Activated T-helper 1 cell treated with anti-CD3 and anti-CD28 coated beads, Interleukin-12 subunit alpha, Interleukin-12 subunit beta, Interleukin-2, Interleukin-4 antibody, amounts not matched to agents 30 ng/mL and 10 ng/mL and 1 ng/mL, durations not matched to agents 14 hours and 24 hours and 36 hours (primary cell): ENCODE results near the gene SEPTIN1. TPM values are rescaled to one million over a fixed set of nuclear protein-coding genes. Genes with fewer than 3 reads are reported as not detected.
A peak's percentile ranks its signal among the peaks of the same experiment; 100 is the strongest.
"Not testable (repeated sequence)": the region's sequence is repeated elsewhere in the genome, so short reads cannot be mapped to it uniquely, and the experiment has no call there.

Experiments used
- DNase-seq: peaks from one replicate; pipeline ENCODE4 v3.0.0; 2021; ENCODE audit warnings: low spot score
- H3K27ac Mint-ChIP-seq: one replicate; pipeline ENCODE4 v1.8.0; 2021; ENCODE audit warnings: mild to moderate bottlenecking, mixed read lengths
- H3K27me3 Mint-ChIP-seq: one replicate; pipeline ENCODE4 v1.8.0; 2022; ENCODE audit warnings: mild to moderate bottlenecking, moderate library complexity, mixed read lengths; ENCODE audit not compliant: insufficient read depth
- H3K36me3 Mint-ChIP-seq: one replicate; pipeline ENCODE4 v1.8.0; 2021; ENCODE audit warnings: low read depth, mixed read lengths
- H3K4me1 Mint-ChIP-seq: one replicate; pipeline ENCODE4 v1.8.0; 2021; ENCODE audit warnings: low read depth, mixed read lengths
- H3K4me3 Mint-ChIP-seq: one replicate; pipeline ENCODE4 v1.8.0; 2021; ENCODE audit warnings: mild to moderate bottlenecking, moderate library complexity, mixed read lengths
- H3K9me3 Mint-ChIP-seq: one replicate; pipeline ENCODE4 v1.8.0; 2021; ENCODE audit warnings: mixed read lengths
- intact Hi-C: fragments of 100-400 bp; cut with micrococcal nuclease; formaldehyde crosslinking; loops from one replicate; pipeline ENCODE4 v1.15.1; 2024
- total RNA-seq: library from RNA; stranded (reverse); gene quantifications from 2 replicates; pipeline ENCODE4 v1.2.3, GENCODE V29; 2022

Gene SEPTIN1
- total RNA-seq, 1 donor from 2014 or later = 195 TPM

- H3K9me3 Mint-ChIP-seq, H3K27me3 Mint-ChIP-seq, DNase-seq, intact Hi-C loops: not testable (repeated sequence)
- H3K4me1 Mint-ChIP-seq = peaks cover 50% of the 10 kb centered on the region
- H3K4me3 Mint-ChIP-seq = peak overlapping the region; percentile 89
- peak overlapping the region; percentile 34 for H3K27ac Mint-ChIP-seq
- peaks cover 19% of the 10 kb centered on the region for H3K36me3 Mint-ChIP-seq
Observed at GRCh38 chr16:30396627-30397026, 14.3 kb upstream of the SEPTIN1 start.

GRCh38 chr16:30395992-30396585 is 13.7 kb upstream of the SEPTIN1 start:
- DNase-seq = no peak
- H3K27me3 Mint-ChIP-seq = no peaks in the 10 kb centered on the region
- peaks cover 19% of the 10 kb centered on the region for H3K36me3 Mint-ChIP-seq
- H3K4me3 Mint-ChIP-seq = peak overlapping the region; percentile 89
- H3K27ac Mint-ChIP-seq = peak overlapping the region; percentile 80
- intact Hi-C loops = loop anchor here (1.0 kb wide), 3 partner anchors 11 to 18 kb away; partner anchors contain the start of genes SEPTIN1 and ZNF771
- peaks cover 46% of the 10 kb centered on the region for H3K4me1 Mint-ChIP-seq
- H3K9me3 Mint-ChIP-seq = no peaks in the 10 kb centered on the region

- intact Hi-C loops = loop anchor here (1.0 kb wide), 3 partner anchors 12 to 17 kb away; partner anchors contain the start of genes SEPTIN1 and ZNF771
- no peaks in the 10 kb centered on the region for H3K9me3 Mint-ChIP-seq
- H3K36me3 Mint-ChIP-seq = peaks cover 19% of the 10 kb centered on the region
- peak; percentile 53 for DNase-seq
- H3K27ac Mint-ChIP-seq = peak within 1 kb of the TSS; percentile 80
- H3K4me3 Mint-ChIP-seq = peak within 1 kb of the TSS; percentile 90
- peaks cover 41% of the 10 kb centered on the region for H3K4me1 Mint-ChIP-seq
- H3K27me3 Mint-ChIP-seq = no peaks in the 10 kb centered on the region
Observed at GRCh38 chr16:30395155-30395991, 13.0 kb upstream of the SEPTIN1 start, which contains the start of gene ZNF48. ZNF48 (plus strand) TSS chr16:30395420; CDS start chr16:30395795, 375 bp downstream.

- H3K4me3 Mint-ChIP-seq = peak overlapping the region; percentile 90
- peak overlapping the region; percentile 72 for H3K27ac Mint-ChIP-seq
- H3K9me3 Mint-ChIP-seq = no peaks in the 10 kb centered on the region
- H3K36me3 Mint-ChIP-seq = peaks cover 16% of the 10 kb centered on the region
- H3K27me3 Mint-ChIP-seq = no peaks in the 10 kb centered on the region
- intact Hi-C loops = loop anchor here (1.0 kb wide), 3 partner anchors 12 to 16 kb away; partner anchors contain the start of genes SEPTIN1 and ZNF771
- no peak for DNase-seq
- peaks cover 35% of the 10 kb centered on the region for H3K4me1 Mint-ChIP-seq
Observed at GRCh38 chr16:30394592-30395154, 12.3 kb upstream of the SEPTIN1 start.

GRCh38 chr16:30383521-30383920 is 1.2 kb upstream of the SEPTIN1 start:
- H3K4me1 Mint-ChIP-seq = peaks cover 45% of the 10 kb centered on the region

GRCh38 chr16:30381291-30382041 is 895 bp downstream of the SEPTIN1 start:
- DNase-seq = no peak
- peak overlapping the region; percentile 89 for H3K27ac Mint-ChIP-seq
- H3K4me3 Mint-ChIP-seq = peak overlapping the region; percentile 97
- intact Hi-C loops = loop anchor here (1.0 kb wide), 2 partner anchors 11 to 14 kb away; partner anchors contain the start of genes TBC1D10B and ZNF48
- peaks cover 27% of the 10 kb centered on the region for H3K36me3 Mint-ChIP-seq
- peaks cover 63% of the 10 kb centered on the region for H3K4me1 Mint-ChIP-seq
- H3K9me3 Mint-ChIP-seq = no peaks in the 10 kb centered on the region
- peaks cover 2% of the 10 kb centered on the region for H3K27me3 Mint-ChIP-seq

More at GRCh38 chr16:30383521-30383920, 1.2 kb upstream of the SEPTIN1 start:
- Mint-ChIP-seq H3K36me3 (peaks cover 24% of the 10 kb centered on the region), H3K27me3 (no peaks in the 10 kb centered on the region), H3K27ac (peak overlapping the region; percentile 89), H3K4me3 (peak overlapping the region; percentile 97), H3K9me3 (no peaks in the 10 kb centered on the region)
- no peak for DNase-seq
- intact Hi-C loops = no loop called here

- peak overlapping the region; percentile 89 for H3K27ac Mint-ChIP-seq
- no peaks in the 10 kb centered on the region for H3K9me3 Mint-ChIP-seq
- peak overlapping the region; percentile 97 for H3K4me3 Mint-ChIP-seq
- no peak for DNase-seq
- peaks cover 27% of the 10 kb centered on the region for H3K36me3 Mint-ChIP-seq
- intact Hi-C loops = no loop called here
- peaks cover 2% of the 10 kb centered on the region for H3K27me3 Mint-ChIP-seq
- H3K4me1 Mint-ChIP-seq = peaks cover 63% of the 10 kb centered on the region
Observed at GRCh38 chr16:30380803-30381208, 1.6 kb downstream of the SEPTIN1 start.

GRCh38 chr16:30380072-30380802 is 2.1 kb downstream of the SEPTIN1 start:
- intact Hi-C loops = no loop called here
- Mint-ChIP-seq H3K4me3 (peak overlapping the region; percentile 97), H3K27ac (peak overlapping the region; percentile 100), H3K36me3 (peaks cover 25% of the 10 kb centered on the region), H3K27me3 (peaks cover 2% of the 10 kb centered on the region), H3K9me3 (no peaks in the 10 kb centered on the region), H3K4me1 (peaks cover 59% of the 10 kb centered on the region)
- no peak for DNase-seq

- Mint-ChIP-seq H3K4me1 (peaks cover 59% of the 10 kb centered on the region), H3K4me3 (peak overlapping the region; percentile 97), H3K27me3 (peaks cover 2% of the 10 kb centered on the region), H3K36me3 (peaks cover 25% of the 10 kb centered on the region), H3K9me3 (no peaks in the 10 kb centered on the region), H3K27ac (peak overlapping the region; percentile 100)
- intact Hi-C loops = loop anchor here (2.0 to 10.0 kb wide), 4 partner anchors 44 to 572 kb away; partner anchors contain the start of genes ALDOA, HIRIP3, INO80E and MAZ
- DNase-seq = no peak
Observed at GRCh38 chr16:30379158-30379783, 3.1 kb downstream of the SEPTIN1 start.

GRCh38 chr16:30378236-30379157 is 3.9 kb downstream of the SEPTIN1 start:
- peaks cover 55% of the 10 kb centered on the region for H3K4me1 Mint-ChIP-seq
- peak overlapping the region; percentile 97 for H3K4me3 Mint-ChIP-seq
- H3K27me3 Mint-ChIP-seq = peaks cover 2% of the 10 kb centered on the region
- H3K9me3 Mint-ChIP-seq = no peaks in the 10 kb centered on the region
- H3K36me3 Mint-ChIP-seq = peaks cover 25% of the 10 kb centered on the region
- intact Hi-C loops = loop anchor here (1.0 to 10.0 kb wide), 11 partner anchors 8 to 571 kb away; partner anchors contain the start of genes ALDOA, CD2BP2, FBRS and HIRIP3
- peak overlapping the region; percentile 100 for H3K27ac Mint-ChIP-seq
- peak; percentile 98 for DNase-seq
